Measurements from ENCODE around the gene APOBEC3G. TPM values are rescaled to one million over a fixed set of nuclear protein-coding genes. Genes with fewer than 3 reads are reported as not detected.
A peak's percentile ranks its signal among the peaks of the same experiment; 100 is the strongest.

The APOBEC3G gene
- total RNA-seq, 1 donor from 2014 or later, result 9.7 TPM

- H3K4me3 ChIP-seq (ENCODE audit: low read depth, low read length), result no peak overlapping the region
- no peak for TF ChIP-seq CTCF (IDR thresholded peaks at IDR 0.05; ENCODE audit: insufficient read depth, low read length, poor library complexity, severe bottlenecking)
- no peaks in the 10 kb centered on the region for H3K36me3 ChIP-seq (ENCODE audit: control insufficient read depth, insufficient read depth, low read length)
- H3K27me3 ChIP-seq (ENCODE audit: control insufficient read depth, insufficient read depth, low read length), result peaks cover 2% of the 10 kb centered on the region
- no peak for DNase-seq (ENCODE audit: low read depth)
These were observed 55.9 kb downstream of the APOBEC3G start for GRCh38 chr22:39132871-39133524.

- no peak for DNase-seq (ENCODE audit: low read depth)
- Histone ChIP-seq H3K27me3 (ENCODE audit: control insufficient read depth, insufficient read depth, low read length) (no peaks in the 10 kb centered on the region), H3K36me3 (ENCODE audit: control insufficient read depth, insufficient read depth, low read length) (no peaks in the 10 kb centered on the region), H3K4me3 (ENCODE audit: low read depth, low read length) (no peak overlapping the region)
- TF ChIP-seq CTCF (IDR thresholded peaks at IDR 0.05; ENCODE audit: insufficient read depth, low read length, poor library complexity, severe bottlenecking), result no peak
These were observed 56.8 kb downstream of the APOBEC3G start for GRCh38 chr22:39133871-39134270.

GRCh38 chr22:39134366-39135091 is 57.5 kb downstream of the APOBEC3G start:
- H3K36me3 ChIP-seq (ENCODE audit: control insufficient read depth, insufficient read depth, low read length), result no peaks in the 10 kb centered on the region
- no peaks in the 10 kb centered on the region for H3K27me3 ChIP-seq (ENCODE audit: control insufficient read depth, insufficient read depth, low read length)
- DNase-seq (ENCODE audit: low read depth), result no peak
- H3K4me3 ChIP-seq (ENCODE audit: low read depth, low read length), result no peak overlapping the region
- no peak for TF ChIP-seq CTCF (IDR thresholded peaks at IDR 0.05; ENCODE audit: insufficient read depth, low read length, poor library complexity, severe bottlenecking)

- H3K27me3 ChIP-seq (ENCODE audit: control insufficient read depth, insufficient read depth, low read length), result no peaks in the 10 kb centered on the region
- peak; percentile 87 for TF ChIP-seq CTCF (IDR thresholded peaks at IDR 0.05; ENCODE audit: insufficient read depth, low read length, poor library complexity, severe bottlenecking)
- H3K4me3 ChIP-seq (ENCODE audit: low read depth, low read length), result no peak overlapping the region
- H3K36me3 ChIP-seq (ENCODE audit: control insufficient read depth, insufficient read depth, low read length), result no peaks in the 10 kb centered on the region
- no peak for DNase-seq (ENCODE audit: low read depth)
These were observed 58.2 kb downstream of the APOBEC3G start for GRCh38 chr22:39135092-39135896.

GRCh38 chr22:39136317-39136716 is 59.2 kb downstream of the APOBEC3G start:
- no peaks in the 10 kb centered on the region for H3K27me3 ChIP-seq (ENCODE audit: control insufficient read depth, insufficient read depth, low read length)
- H3K36me3 ChIP-seq (ENCODE audit: control insufficient read depth, insufficient read depth, low read length), result no peaks in the 10 kb centered on the region
- TF ChIP-seq CTCF (IDR thresholded peaks at IDR 0.05; ENCODE audit: insufficient read depth, low read length, poor library complexity, severe bottlenecking), result no peak
- no peak overlapping the region for H3K4me3 ChIP-seq (ENCODE audit: low read depth, low read length)
- DNase-seq (ENCODE audit: low read depth), result no peak

Other genes with a start within 250 kb of the APOBEC3G start
- gene NPTXR, start 233.2 kb upstream of the APOBEC3G start, total RNA-seq, result 2.4 and 5.4 TPM in 2 replicates
- 54.5 and 60.3 TPM in 2 replicates for gene CBX6, start 205.1 kb upstream of the APOBEC3G start, total RNA-seq
- 0.34 and 1.0 TPM in 2 replicates for gene APOBEC3A, start 119.7 kb upstream of the APOBEC3G start, total RNA-seq
- 15.2 and 21.1 TPM in 2 replicates for gene APOBEC3B, start 94.9 kb upstream of the APOBEC3G start, total RNA-seq
- gene APOBEC3C, start 63.0 kb upstream of the APOBEC3G start, total RNA-seq, result 8.9 and 10.2 TPM in 2 replicates
- 0.84 TPM in 1 of 2 replicates, not detected in the other for gene APOBEC3D, start 56.1 kb upstream of the APOBEC3G start, total RNA-seq
- 7.5 and 8.7 TPM in 2 replicates for gene APOBEC3F, start 36.4 kb upstream of the APOBEC3G start, total RNA-seq
- gene APOBEC3H, start 20.0 kb downstream of the APOBEC3G start, total RNA-seq, result not detected in 2 replicates
- gene CBX7, start 75.4 kb downstream of the APOBEC3G start, total RNA-seq, result 2.9 and 3.1 TPM in 2 replicates
- gene PDGFB, start 167.7 kb downstream of the APOBEC3G start, total RNA-seq, result 159 and 165 TPM in 2 replicates
- 2,742 and 3,058 TPM in 2 replicates for gene RPL3, start 242.3 kb downstream of the APOBEC3G start, total RNA-seq